ENCODE results near the gene TPST2.

Gene TPST2

GRCh38 chr22:26580240-26580962 lies 9.5 kb downstream of the TPST2 start:
- DNase-seq (ENCODE audit: low spot score), result no peak

- DNase-seq (ENCODE audit: low spot score), result no peak
Observed at GRCh38 chr22:26579331-26579886, 10.5 kb downstream of the TPST2 start.

GRCh38 chr22:26577081-26577480 lies 12.9 kb downstream of the TPST2 start:
- DNase-seq (ENCODE audit: low spot score), result no peak

GRCh38 chr22:26576026-26576680 lies 13.8 kb downstream of the TPST2 start:
- DNase-seq (ENCODE audit: low spot score), result peak; percentile 13

DNA sequence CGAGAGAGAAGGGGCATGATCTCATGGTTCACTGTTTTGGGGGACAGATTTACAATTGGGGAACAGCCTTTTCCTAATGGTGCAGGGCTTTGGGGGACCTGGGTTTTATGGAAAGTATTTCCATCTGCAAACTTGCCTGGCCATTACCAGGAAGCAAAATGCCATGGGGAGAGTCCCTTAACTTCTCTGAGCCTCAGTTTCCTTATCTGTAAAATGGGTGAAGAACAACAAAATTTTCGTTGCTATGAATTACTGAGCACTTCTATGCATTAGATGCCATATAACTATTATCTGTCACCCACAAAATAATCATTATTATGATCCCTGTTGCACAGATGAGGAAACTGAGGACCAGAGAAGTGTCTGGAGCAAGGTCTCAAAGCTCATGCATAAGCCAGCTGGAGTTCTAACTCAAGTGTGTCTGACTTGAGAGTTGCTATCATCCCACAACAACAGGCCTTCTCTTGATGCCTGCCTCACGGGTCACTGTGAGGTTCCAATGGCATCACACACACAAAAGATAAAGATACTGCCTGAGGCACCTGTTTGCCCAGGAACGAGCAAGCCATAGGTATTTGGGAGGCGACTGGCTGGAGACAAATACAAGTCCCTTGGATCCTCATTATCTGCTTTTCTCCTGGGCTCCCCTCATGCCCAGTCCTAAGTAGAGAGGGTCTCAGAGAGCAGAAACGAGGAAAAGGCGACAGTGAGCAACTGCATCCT lies 15.8 kb downstream of the TPST2 start:
- no peak for DNase-seq (ENCODE audit: low spot score)

DNA sequence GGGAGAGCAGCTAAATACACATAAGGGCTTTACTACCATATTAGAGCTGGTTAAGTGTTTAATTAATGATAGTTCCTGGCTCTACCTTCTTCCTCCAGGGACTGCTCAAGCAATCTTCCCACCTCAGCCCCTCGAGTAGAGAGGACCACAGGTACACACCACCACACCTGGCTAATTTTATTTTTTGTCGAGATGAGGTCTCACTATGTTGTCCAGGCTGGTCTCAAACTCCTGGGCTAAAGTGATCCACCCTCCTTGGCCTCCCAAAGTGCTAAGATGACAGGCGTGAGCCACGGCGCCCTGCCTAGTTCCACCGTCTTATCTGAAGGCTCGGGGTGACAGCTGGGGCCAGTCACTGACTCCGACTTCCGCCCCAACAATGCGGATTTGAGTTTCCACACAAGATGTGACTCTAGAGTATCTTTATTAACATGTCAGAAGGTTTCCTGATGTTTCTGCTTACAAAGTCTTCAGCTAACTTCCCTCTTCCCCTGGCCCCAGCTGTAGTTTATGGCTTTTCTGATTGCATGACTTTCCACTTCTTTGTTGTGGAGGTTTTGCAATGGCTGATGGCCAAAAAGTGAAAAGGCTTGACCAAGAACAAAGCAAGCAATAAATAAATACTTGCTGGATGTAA lies 16.8 kb downstream of the TPST2 start:
- peak; percentile 49 for DNase-seq (ENCODE audit: low spot score)

DNA sequence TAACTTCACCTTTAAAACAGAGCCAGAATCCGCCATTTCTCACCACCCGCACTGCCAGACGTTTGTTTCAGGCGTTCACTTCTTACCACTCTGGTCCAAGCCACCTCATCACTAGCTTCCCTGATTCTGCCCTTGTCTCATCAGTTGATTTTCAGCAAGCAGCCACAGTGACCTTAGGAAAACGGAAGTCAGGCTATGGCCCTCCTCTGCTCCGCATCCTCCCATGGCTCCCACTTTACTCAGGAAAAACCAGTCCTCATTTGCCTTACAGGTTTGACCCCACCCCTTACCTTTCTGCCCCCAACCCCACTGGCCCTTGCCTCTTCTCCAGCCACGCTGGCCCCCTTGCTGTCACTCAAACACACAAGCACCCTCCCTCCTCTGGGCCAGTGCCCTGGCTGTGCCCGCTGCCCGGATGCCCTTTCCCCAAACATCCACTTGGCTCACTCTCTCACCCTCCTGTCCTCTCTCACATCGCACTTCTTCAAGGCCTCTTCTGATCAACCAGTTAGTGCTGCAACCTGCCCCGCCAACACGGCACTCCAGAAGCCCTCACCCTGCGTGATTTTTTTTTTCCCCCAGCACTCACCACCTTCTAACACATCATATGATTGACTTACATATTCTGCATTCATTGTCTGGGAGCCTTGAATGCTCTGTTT lies 18.9 kb downstream of the TPST2 start:
- DNase-seq (ENCODE audit: low spot score), result no peak

DNA sequence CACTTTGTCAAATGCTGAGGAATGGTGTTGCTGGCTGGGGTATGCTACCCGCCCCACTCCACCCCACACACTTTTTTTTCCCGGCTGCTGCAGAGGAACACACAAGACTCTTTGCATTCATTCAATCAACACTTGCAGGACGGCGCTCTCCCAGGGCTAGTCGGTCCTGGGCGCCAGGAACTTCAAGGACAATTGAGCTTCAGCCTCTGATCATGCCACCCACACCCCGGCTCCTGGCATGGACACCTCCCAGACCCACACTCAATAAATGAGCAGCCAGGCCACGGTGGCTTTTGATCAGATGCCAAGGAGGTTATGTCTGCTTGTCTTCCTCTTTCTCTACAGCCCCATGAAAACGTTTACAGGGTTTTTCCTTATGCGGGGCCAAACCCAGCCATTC lies 19.8 kb downstream of the TPST2 start:
- no peak for DNase-seq (ENCODE audit: low spot score)

DNA sequence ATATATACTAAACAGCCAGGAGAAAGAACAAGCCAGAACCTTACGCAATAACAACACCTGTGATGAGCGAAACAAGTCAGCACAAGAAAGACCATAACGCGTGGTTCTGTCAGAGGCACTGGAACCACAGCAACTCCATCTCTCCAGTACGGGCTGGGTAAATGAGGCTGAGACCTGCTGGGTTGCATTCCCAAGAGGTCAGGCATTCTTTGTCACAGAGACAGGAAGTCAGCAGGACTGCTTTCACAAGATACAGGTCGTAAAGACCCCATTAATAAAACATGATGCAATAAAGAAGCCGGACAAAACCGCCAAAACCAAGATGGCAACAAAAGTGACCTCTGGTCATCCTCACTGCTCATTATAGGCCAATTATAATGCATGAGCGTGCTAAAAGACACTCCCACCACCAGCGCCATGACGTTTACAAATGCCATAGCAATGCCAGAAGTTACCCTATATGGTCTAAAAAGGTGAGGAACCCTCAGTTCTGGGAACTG lies 21.7 kb downstream of the TPST2 start:
- no peak for DNase-seq (ENCODE audit: low spot score)

DNA sequence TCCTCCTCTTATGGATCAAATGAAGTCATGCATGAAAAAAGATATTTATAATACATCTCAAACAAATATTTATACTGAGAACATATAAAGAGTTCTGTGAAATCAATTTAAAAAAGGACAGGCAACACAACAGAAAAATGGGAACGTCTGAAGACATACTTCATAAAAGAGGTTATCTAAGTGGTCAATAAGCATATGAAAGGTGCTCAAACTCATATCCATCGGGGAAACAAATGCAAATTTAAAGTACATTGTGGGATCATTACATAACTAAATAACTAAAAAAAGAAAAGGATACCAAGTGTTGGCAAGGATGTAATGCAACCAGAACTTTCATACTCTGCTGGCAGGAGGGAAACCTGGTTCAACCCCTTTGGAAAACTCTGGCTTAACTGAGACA lies 22.3 kb downstream of the TPST2 start:
- no peak for DNase-seq (ENCODE audit: low spot score)

DNA sequence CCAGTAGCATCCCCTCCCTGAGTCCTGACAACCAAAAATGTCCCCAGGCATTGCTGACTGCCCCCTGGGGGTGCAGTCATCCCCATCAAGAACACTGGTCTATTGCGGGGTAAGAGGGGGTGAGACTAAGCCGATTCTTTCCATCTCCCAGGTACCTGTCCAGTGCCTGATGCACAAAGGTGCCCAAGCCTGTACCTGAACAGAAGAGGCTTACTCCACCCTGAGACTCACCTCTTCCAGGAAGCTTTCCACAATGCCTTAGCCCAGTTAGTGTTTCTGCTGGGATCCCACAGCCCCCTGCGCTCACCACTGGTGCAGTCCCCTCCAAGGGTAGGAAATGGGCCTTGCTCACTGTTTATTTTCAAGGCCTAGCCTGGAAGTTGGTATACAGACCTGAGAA lies 22.9 kb downstream of the TPST2 start:
- DNase-seq (ENCODE audit: low spot score), result no peak

- no peak for DNase-seq (ENCODE audit: low spot score)
Observed at GRCh38 chr22:26565889-26566288, 24.0 kb downstream of the TPST2 start.

- DNase-seq (ENCODE audit: low spot score), result no peak
Observed at GRCh38 chr22:26565181-26565580, 24.8 kb downstream of the TPST2 start.

GRCh38 chr22:26564672-26565071 lies 25.3 kb downstream of the TPST2 start:
- no peak for DNase-seq (ENCODE audit: low spot score)

- no peak for DNase-seq (ENCODE audit: low spot score)
Observed at GRCh38 chr22:26564181-26564580, 25.8 kb downstream of the TPST2 start.

GRCh38 chr22:26563022-26563421 lies 26.9 kb downstream of the TPST2 start:
- DNase-seq (ENCODE audit: low spot score), result no peak

GRCh38 chr22:26561756-26562417 lies 28.0 kb downstream of the TPST2 start:
- DNase-seq (ENCODE audit: low spot score), result no peak

GRCh38 chr22:26559961-26560575 lies 29.9 kb downstream of the TPST2 start:
- DNase-seq (ENCODE audit: low spot score), result no peak

- no peak for DNase-seq (ENCODE audit: low spot score)
Observed at GRCh38 chr22:26558248-26558895, 31.6 kb downstream of the TPST2 start.

DNA sequence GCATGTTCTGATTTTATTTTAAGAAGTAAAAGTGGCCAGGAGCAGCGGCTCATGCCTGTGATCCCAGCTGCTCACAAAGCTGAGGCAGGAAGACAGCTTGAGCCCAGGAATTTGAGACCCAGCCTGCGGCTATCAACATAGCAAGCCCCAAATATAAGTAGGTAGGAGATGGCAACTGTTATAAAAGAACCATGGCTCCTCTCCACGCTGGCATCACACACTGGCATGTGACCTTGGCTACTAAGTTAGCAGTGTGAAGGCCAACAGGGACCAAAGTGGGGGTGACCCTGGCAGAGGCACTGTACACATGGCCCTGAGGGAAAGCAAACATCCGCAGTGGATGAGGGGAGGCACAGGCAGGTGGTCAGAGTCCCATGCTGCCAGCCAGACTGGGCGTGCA lies 33.0 kb downstream of the TPST2 start:
- DNase-seq (ENCODE audit: low spot score), result no peak

Data from putamen (tissue), 1 donor.